K562 (cell line): ENCODE results near the gene MYCBP2. TPM values are rescaled to one million over a fixed set of nuclear protein-coding genes. Genes with fewer than 3 reads are reported as not detected.

Source experiments
- E2F6 ChIP-seq, 2 experiments: IDR thresholded peaks; 2 replicates each; pipeline ENCODE4 v1.6.1; 2011; ENCODE audit warnings: borderline replicate concordance in 1 of 2, control low read depth in 1 of 2, low read depth in 1 of 2, low read length in 1 of 2, mild to moderate bottlenecking in 1 of 2, mixed read lengths in 1 of 2, moderate library complexity in 1 of 2; ENCODE audit not compliant: insufficient read depth in 1 of 2, insufficient read length in 1 of 2, poor library complexity in 1 of 2, severe bottlenecking in 1 of 2; ENCODE audit errors: extremely low read depth in 1 of 2
- ELF2 ChIP-seq: fragments of 250-450 bp; sonication (Bioruptor Pico); IDR thresholded peaks from 2 replicates; pipeline ENCODE4 v1.5.0; 2021; ENCODE audit warnings: mild to moderate bottlenecking
- FOSL1 ChIP-seq: fragments of 200-800 bp; sonication (Bioruptor generic); conservative IDR thresholded peaks from 2 replicates; pipeline ENCODE4 v1.6.1; 2016; ENCODE audit warnings: missing genetic modification characterization, missing compliant biosample characterization
- FOXK2 ChIP-seq, 2 experiments: fragments of 450-650 bp; IDR thresholded peaks in 1 of 2; conservative IDR thresholded peaks in 1 of 2; 2 replicates each; pipeline ENCODE4 v1.6.1; 2016; ENCODE audit warnings: low read depth in 2 of 2, mild to moderate bottlenecking in 1 of 2
- KDM4B ChIP-seq, 2 experiments: fragments of 450-650 bp in 1 of 2; sonication (generic) in 1 of 2; IDR thresholded peaks; 2 replicates each; pipeline ENCODE4 v1.6.1; 2016 to 2017; ENCODE audit warnings: borderline replicate concordance in 2 of 2, antibody characterized with exemption in 1 of 2, low read depth in 1 of 2, mild to moderate bottlenecking in 1 of 2
- MEF2A ChIP-seq: IDR thresholded peaks from 2 replicates; pipeline ENCODE4 v1.6.1; 2011; ENCODE audit warnings: low read depth, mild to moderate bottlenecking, low read length, moderate library complexity; ENCODE audit not compliant: control insufficient read depth
- NR2F6 ChIP-seq: fragments of 450-650 bp; formaldehyde crosslinking; IDR thresholded peaks from 2 replicates; pipeline ENCODE4 v1.4.0; 2020; ENCODE audit warnings: mild to moderate bottlenecking
- SIN3B ChIP-seq: fragments of 450-650 bp; IDR thresholded peaks from 2 replicates; pipeline ENCODE4 v1.6.1; 2017; ENCODE audit warnings: low read depth, mild to moderate bottlenecking, moderate library complexity
- SMARCC2 ChIP-seq: fragments of 450-650 bp; IDR thresholded peaks from 2 replicates; pipeline ENCODE4 v1.6.1; 2017; ENCODE audit warnings: antibody characterized with exemption, moderate library complexity, mild to moderate bottlenecking, low read depth
- SRSF9 ChIP-seq: fragments of 200-400 bp; formaldehyde crosslinking; IDR thresholded peaks from 2 replicates; pipeline ENCODE4 v1.6.1; 2017; ENCODE audit warnings: low read depth, low read length, borderline replicate concordance
- TAF1 ChIP-seq: IDR thresholded peaks from 2 replicates; pipeline ENCODE4 v1.6.1; 2011; ENCODE audit warnings: mild to moderate bottlenecking, low read length, moderate library complexity; ENCODE audit not compliant: insufficient read depth, control insufficient read depth, severe bottlenecking; ENCODE audit errors: extremely low read depth
- TBP ChIP-seq: optimal IDR thresholded peaks from 2 replicates; pipeline ENCODE3; 2011; ENCODE audit warnings: low read depth, low read length, improper control_type of control experiment
- ZBTB26 ChIP-seq: fragments of 450-650 bp; formaldehyde crosslinking; IDR thresholded peaks from 2 replicates; pipeline ENCODE4 v1.4.0; 2022; ENCODE audit warnings: missing genetic modification characterization
- ZBTB9 ChIP-seq: fragments of 450-650 bp; formaldehyde crosslinking; IDR thresholded peaks from 2 replicates; pipeline ENCODE4 v1.4.0; 2020; ENCODE audit warnings: mild to moderate bottlenecking, moderate library complexity
- polyA plus RNA-seq, 8 experiments: library from polyadenylated mRNA; depleted of rRNA in 4 of 8; stranded (reverse) in 5 of 8; unstranded in 3 of 8; fragments of >200 nt; fragmentation: Nextera tagmentation in 2 of 8; fragmentation: Illumina TruSeq in 1 of 8; extraction: Ambion mirVana in 2 of 8; extraction: Trizol in 1 of 8; gene quantifications; 2 replicates each; pipeline versions ENCODE4 v1.2.1 to v1.2.3, GENCODE V29; 2011 to 2014; ENCODE audit warnings: inconsistent platforms in 1 of 8, missing spikeins in 1 of 8
- total RNA-seq, 7 experiments: library from RNA; depleted of rRNA in 6 of 7; stranded (reverse); fragments of >200 nt in 6 of 7; fragmentation: Illumina TruSeq in 2 of 7; extraction: Trizol in 2 of 7; gene quantifications; 2 replicates each; pipeline versions ENCODE4 v1.2.1 to v1.2.3, GENCODE V29; 2011 to 2021; ENCODE audit warnings: low replicate concordance in 1 of 7
- TF ChIP-seq, protein P1 (sequence below): sonication (generic); formaldehyde crosslinking; IDR thresholded peaks from 2 replicates; pipeline ENCODE4 v1.8.0; 2022; ENCODE audit warnings: mild to moderate bottlenecking, missing genetic modification reagents
- TF ChIP-seq, protein P2 (sequence below): fragments of 450-650 bp; IDR thresholded peaks from 2 replicates; pipeline ENCODE4 v1.6.1; 2018; ENCODE audit warnings: mild to moderate bottlenecking, low read depth; ENCODE audit not compliant: partially characterized antibody

Gene MYCBP2
- total and polyA plus RNA-seq, 9 of the 15 experiments (the other 6 are each of a cell fraction or from before 2014, with no cell fraction given) = 13.2 to 47.2 (median 28.9) TPM

- TF ChIP-seq, protein P1, sequence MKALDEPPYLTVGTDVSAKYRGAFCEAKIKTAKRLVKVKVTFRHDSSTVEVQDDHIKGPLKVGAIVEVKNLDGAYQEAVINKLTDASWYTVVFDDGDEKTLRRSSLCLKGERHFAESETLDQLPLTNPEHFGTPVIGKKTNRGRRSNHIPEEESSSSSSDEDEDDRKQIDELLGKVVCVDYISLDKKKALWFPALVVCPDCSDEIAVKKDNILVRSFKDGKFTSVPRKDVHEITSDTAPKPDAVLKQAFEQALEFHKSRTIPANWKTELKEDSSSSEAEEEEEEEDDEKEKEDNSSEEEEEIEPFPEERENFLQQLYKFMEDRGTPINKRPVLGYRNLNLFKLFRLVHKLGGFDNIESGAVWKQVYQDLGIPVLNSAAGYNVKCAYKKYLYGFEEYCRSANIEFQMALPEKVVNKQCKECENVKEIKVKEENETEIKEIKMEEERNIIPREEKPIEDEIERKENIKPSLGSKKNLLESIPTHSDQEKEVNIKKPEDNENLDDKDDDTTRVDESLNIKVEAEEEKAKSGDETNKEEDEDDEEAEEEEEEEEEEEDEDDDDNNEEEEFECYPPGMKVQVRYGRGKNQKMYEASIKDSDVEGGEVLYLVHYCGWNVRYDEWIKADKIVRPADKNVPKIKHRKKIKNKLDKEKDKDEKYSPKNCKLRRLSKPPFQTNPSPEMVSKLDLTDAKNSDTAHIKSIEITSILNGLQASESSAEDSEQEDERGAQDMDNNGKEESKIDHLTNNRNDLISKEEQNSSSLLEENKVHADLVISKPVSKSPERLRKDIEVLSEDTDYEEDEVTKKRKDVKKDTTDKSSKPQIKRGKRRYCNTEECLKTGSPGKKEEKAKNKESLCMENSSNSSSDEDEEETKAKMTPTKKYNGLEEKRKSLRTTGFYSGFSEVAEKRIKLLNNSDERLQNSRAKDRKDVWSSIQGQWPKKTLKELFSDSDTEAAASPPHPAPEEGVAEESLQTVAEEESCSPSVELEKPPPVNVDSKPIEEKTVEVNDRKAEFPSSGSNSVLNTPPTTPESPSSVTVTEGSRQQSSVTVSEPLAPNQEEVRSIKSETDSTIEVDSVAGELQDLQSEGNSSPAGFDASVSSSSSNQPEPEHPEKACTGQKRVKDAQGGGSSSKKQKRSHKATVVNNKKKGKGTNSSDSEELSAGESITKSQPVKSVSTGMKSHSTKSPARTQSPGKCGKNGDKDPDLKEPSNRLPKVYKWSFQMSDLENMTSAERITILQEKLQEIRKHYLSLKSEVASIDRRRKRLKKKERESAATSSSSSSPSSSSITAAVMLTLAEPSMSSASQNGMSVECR (CRISPR knock-in tag) = no peak
- peak; percentile 74 for TF ChIP-seq TAF1
- TF ChIP-seq MEF2A = no peak
- TF ChIP-seq FOXK2 (conservative IDR thresholded peaks at IDR 0.05 in 1 of 2, IDR thresholded peaks at IDR 0.05 in 1 of 2; ENCODE audit: low read depth in 2 of 2) = no peak
- no peak for TF ChIP-seq ELF2
- no peak for TF ChIP-seq SRSF9
- TF ChIP-seq ZBTB9 (CRISPR knock-in tag) = no peak
- no peak for TF ChIP-seq SMARCC2
- TF ChIP-seq, protein P2, sequence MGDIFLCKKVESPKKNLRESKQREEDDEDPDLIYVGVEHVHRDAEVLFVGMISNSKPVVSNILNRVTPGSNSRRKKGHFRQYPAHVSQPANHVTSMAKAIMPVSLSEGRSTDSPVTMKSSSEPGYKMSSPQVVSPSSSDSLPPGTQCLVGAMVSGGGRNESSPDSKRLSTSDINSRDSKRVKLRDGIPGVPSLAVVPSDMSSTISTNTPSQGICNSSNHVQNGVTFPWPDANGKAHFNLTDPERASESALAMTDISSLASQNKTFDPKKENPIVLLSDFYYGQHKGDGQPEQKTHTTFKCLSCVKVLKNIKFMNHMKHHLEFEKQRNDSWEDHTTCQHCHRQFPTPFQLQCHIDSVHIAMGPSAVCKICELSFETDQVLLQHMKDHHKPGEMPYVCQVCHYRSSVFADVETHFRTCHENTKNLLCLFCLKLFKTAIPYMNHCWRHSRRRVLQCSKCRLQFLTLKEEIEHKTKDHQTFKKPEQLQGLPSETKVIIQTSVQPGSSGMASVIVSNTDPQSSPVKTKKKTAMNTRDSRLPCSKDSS = no peak
- peak; percentile 87 for TF ChIP-seq TBP
- TF ChIP-seq FOSL1 (tag) = no peak
- TF ChIP-seq NR2F6 = no peak
- TF ChIP-seq KDM4B (IDR thresholded peaks at IDR 0.05; ENCODE audit: borderline replicate concordance in 2 of 2, low read depth in 1 of 2) = peak in 1 of 2 experiments; percentile 22; a peak in 1 of 4 replicates
- TF ChIP-seq E2F6 (IDR thresholded peaks at IDR 0.05; ENCODE audit: borderline replicate concordance in 1 of 2, extremely low read depth in 1 of 2, insufficient read depth in 1 of 2, insufficient read length in 1 of 2, low read depth in 1 of 2, low read length in 1 of 2, poor library complexity in 1 of 2, severe bottlenecking in 1 of 2) = no peak
- no peak for TF ChIP-seq ZBTB26 (CRISPR knock-in tag)
- TF ChIP-seq SIN3B = no peak
These were observed 2.4 kb upstream of the MYCBP2 start (continued) for GRCh38 chr13:77329133-77329910.
